Pancreas (tissue), 10 donors: ENCODE measurements around the gene MYO5C. TPM values are rescaled to one million over a fixed set of nuclear protein-coding genes. Genes with fewer than 3 reads are reported as not detected.

Source experiments
- ATAC-seq, 4 donors: fragments of 200-7000 bp; cut with Tn5 transposase; one replicate each; pipeline versions ENCODE4 v1.8.0 to v1.9.1; 2020; ENCODE audit warnings: mild to moderate bottlenecking in 4 of 4, moderate library complexity in 4 of 4
- DNase-seq, 6 donors: peaks; one replicate each; pipeline ENCODE4 v3.0.0-alpha.2; 2020
- FAIRE-seq: peaks from 2 replicates; lab custom pipeline; 2012; peaks lifted over from hg19 to GRCh38; lab: Jason Lieb, UNC
- H3K27ac ChIP-seq, 4 donors: fragments of 200-600 bp; sonication (generic); 1 replicate in 3 of 4; 2 replicates in 1 of 4; pipeline versions ENCODE4 v1.5.0 to v1.8.0; 2020
- H3K27me3 ChIP-seq, 4 donors: fragments of 200-600 bp; one replicate each; pipeline ENCODE4 v1.8.0; 2021
- H3K36me3 ChIP-seq, 3 donors: fragments of 200-600 bp; sonication (generic) in 1 of 3; one replicate each; pipeline versions ENCODE4 v1.5.0 to v1.8.0; 2020 to 2021
- H3K4me1 ChIP-seq, 3 donors: fragments of 200-600 bp; one replicate each; pipeline ENCODE4 v1.8.0; 2021
- H3K4me3 ChIP-seq, 4 donors: fragments of 200-600 bp; sonication (generic) in 2 of 4; one replicate each; pipeline versions ENCODE4 v1.5.0 to v1.8.0; 2020 to 2021
- H3K9me3 ChIP-seq, 4 donors: fragments of 200-600 bp; one replicate each; pipeline ENCODE4 v1.8.0; 2021
- CTCF ChIP-seq, 4 donors: fragments of 200-600 bp; sonication (generic) in 3 of 4; IDR thresholded peaks; one replicate each; pipeline versions ENCODE4 v1.5.0 to v1.8.0; 2021; ENCODE audit warnings: antibody characterized with exemption in 4 of 4
- WGBS, 2 donors: extraction: QIAGEN DNeasy Blood & Tissue Kit; methylation state at CpG; one replicate each; pipeline ENCODE4 v1.1.7; 2013; 5-methylcytosine and 5-hydroxymethylcytosine counted together
- intact Hi-C, 3 donors: fragments of 100-400 bp; cut with DNase I; formaldehyde crosslinking; loops; one replicate each; pipeline versions ENCODE4 v1.11.1 to v1.14.2; 2022
- polyA plus RNA-seq, 2 donors: library from polyadenylated mRNA; stranded (reverse); fragments of 200-250 nt; gene quantifications; one replicate each; pipeline ENCODE4 v1.2.3, GENCODE V29; 2013
- total RNA-seq, 6 donors: library from RNA; stranded (reverse); fragmentation: NEBNext Ultra II Directional in 4 of 6; extraction: Animal tissue kit (Norgen Biotek cat#: 25700) in 4 of 6; gene quantifications; one replicate each; pipeline versions ENCODE4 v1.2.1 to v1.2.4, GENCODE V29; 2021 to 2023
- donor health status: healthy with polysubstance abuse.
- donor health status: DM: no; HTN: no; CAD: no; lungs with moderate emphysema.
- donor health status: DM: no; HTN: no; CAD: no.
- donor health status: control.
- donor health status: control.
- donor health status: Bipolar disorder and iron deficiency.
- donor health status: DM: yes; HTN: yes; CAD: no.
- donor health status: DM: no; HTN: no; CAD: no.
- donor health status: DM: no; HTN: no; CAD: no.
- donor health status: DM: yes; HTN: yes; CAD: no.

The MYO5C gene
- total and polyA plus RNA-seq, 8 donors, result 12.7 to 52.7 (median 39.2) TPM

GRCh38 chr15:52208306-52208946 lies 87.2 kb downstream of the MYO5C start:
- intact Hi-C loops, result no loop called here
- H3K4me3 ChIP-seq, result no peak overlapping the region
- TF ChIP-seq CTCF (IDR thresholded peaks at IDR 0.05), result peak; percentile 42 to 75 (median 70)
- no peaks in the 10 kb centered on the region for H3K9me3 ChIP-seq
- no peaks in the 10 kb centered on the region for H3K27me3 ChIP-seq
- WGBS, 2 donors, result 38 to 40% methylated on average over 2 of the region's 2 CpGs
- FAIRE-seq, result no peak
- peak; percentile 73 to 94 (median 88) for ATAC-seq
- peak in 3 of 6 donors; percentile 63 to 84 (median 74) for DNase-seq
- H3K27ac ChIP-seq, result no peak overlapping the region
- H3K36me3 ChIP-seq, result peaks cover 4 to 86% (median 33%) of the 10 kb centered on the region in 3 donors
- no peaks in the 10 kb centered on the region for H3K4me1 ChIP-seq

GRCh38 chr15:52207191-52207590 lies 88.4 kb downstream of the MYO5C start:
- intact Hi-C loops, result no loop called here
- TF ChIP-seq CTCF (IDR thresholded peaks at IDR 0.05), result no peak
- H3K9me3 ChIP-seq, result no peaks in the 10 kb centered on the region
- 62 to 76% methylated on average over 1 of the region's 1 CpG for WGBS, 2 donors
- H3K36me3 ChIP-seq, result peaks cover 0 to 79% (median 25%) of the 10 kb centered on the region in 3 donors
- no peak overlapping the region for H3K27ac ChIP-seq
- H3K27me3 ChIP-seq, result no peaks in the 10 kb centered on the region
- ATAC-seq, result no peak
- FAIRE-seq, result no peak
- DNase-seq, result no peak
- H3K4me1 ChIP-seq, result no peaks in the 10 kb centered on the region
- H3K4me3 ChIP-seq, result no peak overlapping the region

- 62 to 73% methylated on average over 2 of the region's 2 CpGs for WGBS, 2 donors
- DNase-seq (no peak), FAIRE-seq (no peak), ATAC-seq (peak in 1 of 4 donors; percentile 18)
- Histone ChIP-seq H3K4me3 (no peak overlapping the region), H3K36me3 (peaks cover 0 to 72% (median 24%) of the 10 kb centered on the region in 3 donors), H3K9me3 (no peaks in the 10 kb centered on the region), H3K27ac (no peak overlapping the region), H3K4me1 (no peaks in the 10 kb centered on the region), H3K27me3 (no peaks in the 10 kb centered on the region)
- intact Hi-C loops, result no loop called here
- TF ChIP-seq CTCF (IDR thresholded peaks at IDR 0.05), result no peak
These were observed 89.2 kb downstream of the MYO5C start for GRCh38 chr15:52206446-52206845.

- Histone ChIP-seq H3K4me1 (no peaks in the 10 kb centered on the region), H3K27me3 (no peaks in the 10 kb centered on the region), H3K27ac (no peak overlapping the region), H3K9me3 (no peaks in the 10 kb centered on the region), H3K36me3 (peaks cover 0 to 61% (median 21%) of the 10 kb centered on the region in 3 donors), H3K4me3 (no peak overlapping the region)
- DNase-seq (no peak), FAIRE-seq (no peak), ATAC-seq (no peak)
- no peak for TF ChIP-seq CTCF (IDR thresholded peaks at IDR 0.05)
- intact Hi-C loops, result no loop called here
- WGBS, 2 donors, result 95% methylated on average over 20 of the region's 20 CpGs
These were observed 90.9 kb downstream of the MYO5C start for GRCh38 chr15:52204657-52205056.

GRCh38 chr15:52200831-52201365 lies 94.7 kb downstream of the MYO5C start:
- Histone ChIP-seq H3K27me3 (no peaks in the 10 kb centered on the region), H3K36me3 (peaks cover 0 to 49% (median 18%) of the 10 kb centered on the region in 3 donors), H3K4me3 (no peak overlapping the region), H3K27ac (no peak overlapping the region), H3K9me3 (no peaks in the 10 kb centered on the region), H3K4me1 (no peaks in the 10 kb centered on the region)
- no peak for TF ChIP-seq CTCF (IDR thresholded peaks at IDR 0.05)
- WGBS, 2 donors, result 84 to 93% methylated on average over 1 of the region's 1 CpG
- FAIRE-seq, result no peak
- no peak for ATAC-seq
- DNase-seq, result no peak
- intact Hi-C loops, result no loop called here
